SH-SY5Y (cell line): ENCODE results near the gene ABLIM2.

Source experiments
- GATA2 ChIP-seq: IDR thresholded peaks from 2 replicates; pipeline ENCODE4 v1.6.1; 2011; ENCODE audit warnings: mild to moderate bottlenecking, low read depth, low read length
- GATA3 ChIP-seq: IDR thresholded peaks from 2 replicates; pipeline ENCODE4 v1.6.1; 2011; ENCODE audit warnings: low read depth, mild to moderate bottlenecking, low read length, moderate library complexity

- TF ChIP-seq GATA3 (no peak), GATA2 (no peak)
Observed at GRCh38 chr4:8048856-8049676, 109.5 kb downstream of the ABLIM2 start.
